Activated T-cell treated with anti-CD3 and anti-CD28 coated beads, Interleukin-2, amount 50 U/mL, for 1 hour (primary cell): Measurements from ENCODE around the gene MYCN.
"Not testable (repeated sequence)": the region's sequence is repeated elsewhere in the genome, so short reads cannot be mapped to it uniquely, and the experiment has no call there.

Experiments
- DNase-seq: peaks from one replicate; pipeline ENCODE4 v3.0.0-alpha.2; 2020

MYCN gene

GRCh38 chr2:15945909-15946705 lies 5.8 kb downstream of the MYCN start:
- DNase-seq = no peak

GRCh38 chr2:15946983-15947382 lies 6.6 kb downstream of the MYCN start:
- no peak for DNase-seq

GRCh38 chr2:15947431-15947830 lies 7.1 kb downstream of the MYCN start:
- DNase-seq = no peak

- no peak for DNase-seq
Measured at GRCh38 chr2:15948704-15948957, 8.3 kb downstream of the MYCN start.

- DNase-seq = no peak
Measured at GRCh38 chr2:15949126-15949525, 8.8 kb downstream of the MYCN start.

- DNase-seq = no peak
Measured at GRCh38 chr2:15949551-15949950, 9.2 kb downstream of the MYCN start.

- no peak for DNase-seq
Measured at GRCh38 chr2:15950088-15950952, 10.0 kb downstream of the MYCN start.

- not testable (repeated sequence) for DNase-seq
Measured at GRCh38 chr2:15951936-15952335, 11.6 kb downstream of the MYCN start.

GRCh38 chr2:15952451-15953146 lies 12.2 kb downstream of the MYCN start:
- DNase-seq = no peak

GRCh38 chr2:15953147-15953630 lies 12.8 kb downstream of the MYCN start:
- no peak for DNase-seq

- no peak for DNase-seq
Measured at GRCh38 chr2:15953891-15954680, 13.7 kb downstream of the MYCN start.

GRCh38 chr2:15954761-15955160 lies 14.4 kb downstream of the MYCN start:
- no peak for DNase-seq

GRCh38 chr2:15955232-15955988 lies 15.1 kb downstream of the MYCN start:
- DNase-seq = no peak

GRCh38 chr2:15956230-15956629 lies 15.9 kb downstream of the MYCN start:
- DNase-seq = no peak

- no peak for DNase-seq
Measured at GRCh38 chr2:15956751-15957736, 16.7 kb downstream of the MYCN start.

GRCh38 chr2:15957881-15958713 lies 17.7 kb downstream of the MYCN start:
- DNase-seq = no peak

- no peak for DNase-seq
Measured at GRCh38 chr2:15959331-15960153, 19.2 kb downstream of the MYCN start.

GRCh38 chr2:15960154-15960520 lies 19.8 kb downstream of the MYCN start:
- not testable (repeated sequence) for DNase-seq
